Measurements from ENCODE around the gene NR4A2.

Gene NR4A2

DNA sequence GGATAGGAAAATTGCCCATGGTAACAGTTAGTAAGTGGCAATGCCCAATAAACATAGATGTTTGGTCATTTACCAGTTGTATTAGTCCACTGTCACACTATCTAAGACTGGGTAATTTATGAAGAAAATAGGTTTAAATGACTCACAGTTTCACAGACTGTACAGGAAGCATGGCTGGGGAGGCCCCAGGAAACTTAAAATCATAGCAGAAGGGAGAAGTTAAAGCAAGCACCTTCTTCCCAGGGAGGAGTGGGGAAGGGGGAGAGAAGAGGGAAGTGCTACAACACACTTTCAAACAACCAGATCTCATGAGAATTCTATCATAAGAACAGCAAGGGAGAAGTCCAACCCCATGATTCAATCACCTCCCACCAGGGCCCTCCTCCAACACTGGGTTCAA, 23.4 kb downstream of the NR4A2 start:
- TF ChIP-seq, protein P1, sequence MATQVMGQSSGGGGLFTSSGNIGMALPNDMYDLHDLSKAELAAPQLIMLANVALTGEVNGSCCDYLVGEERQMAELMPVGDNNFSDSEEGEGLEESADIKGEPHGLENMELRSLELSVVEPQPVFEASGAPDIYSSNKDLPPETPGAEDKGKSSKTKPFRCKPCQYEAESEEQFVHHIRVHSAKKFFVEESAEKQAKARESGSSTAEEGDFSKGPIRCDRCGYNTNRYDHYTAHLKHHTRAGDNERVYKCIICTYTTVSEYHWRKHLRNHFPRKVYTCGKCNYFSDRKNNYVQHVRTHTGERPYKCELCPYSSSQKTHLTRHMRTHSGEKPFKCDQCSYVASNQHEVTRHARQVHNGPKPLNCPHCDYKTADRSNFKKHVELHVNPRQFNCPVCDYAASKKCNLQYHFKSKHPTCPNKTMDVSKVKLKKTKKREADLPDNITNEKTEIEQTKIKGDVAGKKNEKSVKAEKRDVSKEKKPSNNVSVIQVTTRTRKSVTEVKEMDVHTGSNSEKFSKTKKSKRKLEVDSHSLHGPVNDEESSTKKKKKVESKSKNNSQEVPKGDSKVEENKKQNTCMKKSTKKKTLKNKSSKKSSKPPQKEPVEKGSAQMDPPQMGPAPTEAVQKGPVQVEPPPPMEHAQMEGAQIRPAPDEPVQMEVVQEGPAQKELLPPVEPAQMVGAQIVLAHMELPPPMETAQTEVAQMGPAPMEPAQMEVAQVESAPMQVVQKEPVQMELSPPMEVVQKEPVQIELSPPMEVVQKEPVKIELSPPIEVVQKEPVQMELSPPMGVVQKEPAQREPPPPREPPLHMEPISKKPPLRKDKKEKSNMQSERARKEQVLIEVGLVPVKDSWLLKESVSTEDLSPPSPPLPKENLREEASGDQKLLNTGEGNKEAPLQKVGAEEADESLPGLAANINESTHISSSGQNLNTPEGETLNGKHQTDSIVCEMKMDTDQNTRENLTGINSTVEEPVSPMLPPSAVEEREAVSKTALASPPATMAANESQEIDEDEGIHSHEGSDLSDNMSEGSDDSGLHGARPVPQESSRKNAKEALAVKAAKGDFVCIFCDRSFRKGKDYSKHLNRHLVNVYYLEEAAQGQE (IDR thresholded peaks at IDR 0.05; ENCODE audit: low read depth) = no peak
- TF ChIP-seq EGR1 (IDR thresholded peaks at IDR 0.05) (no peak), TAF1 (IDR thresholded peaks at IDR 0.05; ENCODE audit: low read depth) (no peak), CREB1 (IDR thresholded peaks at IDR 0.05; ENCODE audit: low read depth) (no peak), RAD21 (IDR thresholded peaks at IDR 0.05; ENCODE audit: low read depth) (no peak), CEBPB (IDR thresholded peaks at IDR 0.05) (no peak), FOXM1 (IDR thresholded peaks at IDR 0.05; ENCODE audit: borderline replicate concordance, low read depth) (no peak), NFIC (IDR thresholded peaks at IDR 0.05) (no peak), MAX (IDR thresholded peaks at IDR 0.05) (no peak), EP300 (IDR thresholded peaks at IDR 0.05; ENCODE audit: borderline replicate concordance) (no peak), TCF12 (IDR thresholded peaks at IDR 0.05; ENCODE audit: low read depth) (no peak), ZBTB7A (IDR thresholded peaks at IDR 0.05; ENCODE audit: low read depth) (no peak), TEAD4 (IDR thresholded peaks at IDR 0.05) (no peak), YY1 (IDR thresholded peaks at IDR 0.05; ENCODE audit: low read depth) (no peak)
- TF ChIP-seq, protein P2, sequence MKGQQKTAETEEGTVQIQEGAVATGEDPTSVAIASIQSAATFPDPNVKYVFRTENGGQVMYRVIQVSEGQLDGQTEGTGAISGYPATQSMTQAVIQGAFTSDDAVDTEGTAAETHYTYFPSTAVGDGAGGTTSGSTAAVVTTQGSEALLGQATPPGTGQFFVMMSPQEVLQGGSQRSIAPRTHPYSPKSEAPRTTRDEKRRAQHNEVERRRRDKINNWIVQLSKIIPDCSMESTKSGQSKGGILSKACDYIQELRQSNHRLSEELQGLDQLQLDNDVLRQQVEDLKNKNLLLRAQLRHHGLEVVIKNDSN (IDR thresholded peaks at IDR 0.05) = no peak

GRCh38 chr2:156306821-156307220, 25.7 kb downstream of the NR4A2 start:
- TF ChIP-seq FOXM1 (IDR thresholded peaks at IDR 0.05; ENCODE audit: borderline replicate concordance, low read depth) (no peak), YY1 (IDR thresholded peaks at IDR 0.05; ENCODE audit: low read depth) (no peak), TEAD4 (IDR thresholded peaks at IDR 0.05) (no peak), CREB1 (IDR thresholded peaks at IDR 0.05; ENCODE audit: low read depth) (no peak), NFIC (IDR thresholded peaks at IDR 0.05) (no peak), EGR1 (IDR thresholded peaks at IDR 0.05) (no peak), TAF1 (IDR thresholded peaks at IDR 0.05; ENCODE audit: low read depth) (no peak), RAD21 (IDR thresholded peaks at IDR 0.05; ENCODE audit: low read depth) (no peak), MAX (IDR thresholded peaks at IDR 0.05) (no peak), ZBTB7A (IDR thresholded peaks at IDR 0.05; ENCODE audit: low read depth) (no peak), EP300 (IDR thresholded peaks at IDR 0.05; ENCODE audit: borderline replicate concordance) (no peak), CEBPB (IDR thresholded peaks at IDR 0.05) (no peak), TCF12 (IDR thresholded peaks at IDR 0.05; ENCODE audit: low read depth) (no peak)
- TF ChIP-seq, protein P1 (IDR thresholded peaks at IDR 0.05; ENCODE audit: low read depth) = no peak
- TF ChIP-seq, protein P2 (IDR thresholded peaks at IDR 0.05) = no peak

- TF ChIP-seq EP300 (IDR thresholded peaks at IDR 0.05; ENCODE audit: borderline replicate concordance) (no peak), MAX (IDR thresholded peaks at IDR 0.05) (no peak), CREB1 (IDR thresholded peaks at IDR 0.05; ENCODE audit: low read depth) (no peak), RAD21 (IDR thresholded peaks at IDR 0.05; ENCODE audit: low read depth) (no peak), TAF1 (IDR thresholded peaks at IDR 0.05; ENCODE audit: low read depth) (no peak), FOXM1 (IDR thresholded peaks at IDR 0.05; ENCODE audit: borderline replicate concordance, low read depth) (no peak)
These were observed 27.4 kb downstream of the NR4A2 start for GRCh38 chr2:156305121-156305520.

- no peak for TF ChIP-seq YY1 (IDR thresholded peaks at IDR 0.05; ENCODE audit: low read depth)
- no peak for TF ChIP-seq TCF12 (IDR thresholded peaks at IDR 0.05; ENCODE audit: low read depth)
- TF ChIP-seq FOXM1 (IDR thresholded peaks at IDR 0.05; ENCODE audit: borderline replicate concordance, low read depth) = no peak
- TF ChIP-seq, protein P2 (IDR thresholded peaks at IDR 0.05) = no peak
- no peak for TF ChIP-seq CREB1 (IDR thresholded peaks at IDR 0.05; ENCODE audit: low read depth)
- TF ChIP-seq TEAD4 (IDR thresholded peaks at IDR 0.05) = no peak
- no peak for TF ChIP-seq EP300 (IDR thresholded peaks at IDR 0.05; ENCODE audit: borderline replicate concordance)
- TF ChIP-seq ZBTB7A (IDR thresholded peaks at IDR 0.05; ENCODE audit: low read depth) = no peak
- TF ChIP-seq, protein P1 (IDR thresholded peaks at IDR 0.05; ENCODE audit: low read depth) = no peak
- no peak for TF ChIP-seq MAX (IDR thresholded peaks at IDR 0.05)
- no peak for TF ChIP-seq RAD21 (IDR thresholded peaks at IDR 0.05; ENCODE audit: low read depth)
- TF ChIP-seq EGR1 (IDR thresholded peaks at IDR 0.05) = no peak
- TF ChIP-seq CEBPB (IDR thresholded peaks at IDR 0.05) = no peak
These were observed 32.2 kb downstream of the NR4A2 start for GRCh38 chr2:156300337-156300736.

Data from Ishikawa (cell line).